Fibroblast of skin of abdomen (primary cell): ENCODE measurements around the gene NADSYN1.
"Not testable (repeated sequence)": the region's sequence is repeated elsewhere in the genome, so short reads cannot be mapped to it uniquely, and the experiment has no call there.

Source experiments
- DNase-seq: peaks from one replicate; pipeline ENCODE4 v3.0.0-alpha.2; 2013

The NADSYN1 gene

GRCh38 chr11:71527576-71528210, 74.7 kb downstream of the NADSYN1 start:
- DNase-seq: no peak

DNA sequence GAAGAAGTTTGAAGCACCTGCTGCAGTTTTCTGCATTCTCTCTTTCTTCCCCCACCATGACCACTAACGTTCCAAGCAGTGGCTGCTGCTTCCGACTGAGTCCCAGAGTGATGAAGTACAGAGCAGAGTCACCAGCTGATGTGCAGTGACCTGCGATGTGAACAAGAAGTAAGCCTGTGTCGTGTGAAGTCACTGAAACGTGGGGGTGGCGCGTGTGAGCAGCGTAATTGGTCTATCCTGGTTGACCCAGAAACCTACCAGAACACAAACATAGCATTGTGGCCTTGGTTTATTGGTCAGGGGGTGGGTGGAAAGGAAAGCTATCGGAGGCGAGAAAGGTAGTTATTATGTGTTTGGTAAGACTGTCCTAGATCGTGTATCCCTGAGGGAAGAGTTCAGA, 77.6 kb downstream of the NADSYN1 start:
- no peak for DNase-seq

GRCh38 chr11:71532036-71532610, 79.1 kb downstream of the NADSYN1 start:
- DNase-seq: no peak

DNA sequence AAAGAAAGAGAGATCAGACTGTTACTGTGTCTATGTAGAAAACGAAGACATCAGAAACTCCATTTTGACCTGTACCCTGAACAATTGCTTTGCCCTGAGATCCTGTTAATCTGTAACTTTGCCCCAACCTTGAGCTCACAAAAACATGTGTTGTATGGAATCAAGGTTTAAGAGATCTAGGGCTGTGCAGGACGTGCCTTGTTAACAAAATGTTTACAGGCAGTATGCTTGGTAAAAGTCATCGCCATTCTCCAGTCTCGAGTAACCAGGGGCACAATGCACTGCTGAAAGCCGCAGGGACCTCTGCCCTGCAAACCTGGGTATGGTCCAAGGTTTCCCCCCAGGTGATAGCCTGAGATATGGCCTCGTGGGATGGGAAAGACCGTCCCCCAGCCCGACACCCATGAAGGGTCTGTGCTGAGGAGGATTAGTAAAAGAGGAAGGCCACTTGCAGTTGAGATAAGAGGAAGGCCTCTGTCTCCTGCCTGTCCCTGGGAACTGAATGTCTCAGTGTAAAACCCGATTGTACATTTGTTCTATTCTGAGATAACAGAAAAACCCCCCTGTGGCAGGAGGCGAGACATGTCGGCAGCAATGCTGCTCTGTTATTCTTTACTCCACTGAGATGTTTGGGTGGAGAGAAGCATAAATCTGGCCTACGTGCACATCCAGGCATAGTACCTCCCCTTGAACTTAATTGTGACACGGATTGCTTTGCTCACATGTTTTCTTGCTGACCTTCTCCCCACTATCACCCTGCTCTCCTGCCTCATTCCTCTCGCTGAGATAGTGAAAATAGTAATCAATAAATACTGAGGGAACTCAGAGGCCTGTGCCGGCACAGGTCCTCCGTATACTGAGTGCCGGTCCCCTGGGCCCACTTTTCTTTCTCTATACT, 82.0 kb downstream of the NADSYN1 start:
- DNase-seq: not testable (repeated sequence)

DNA sequence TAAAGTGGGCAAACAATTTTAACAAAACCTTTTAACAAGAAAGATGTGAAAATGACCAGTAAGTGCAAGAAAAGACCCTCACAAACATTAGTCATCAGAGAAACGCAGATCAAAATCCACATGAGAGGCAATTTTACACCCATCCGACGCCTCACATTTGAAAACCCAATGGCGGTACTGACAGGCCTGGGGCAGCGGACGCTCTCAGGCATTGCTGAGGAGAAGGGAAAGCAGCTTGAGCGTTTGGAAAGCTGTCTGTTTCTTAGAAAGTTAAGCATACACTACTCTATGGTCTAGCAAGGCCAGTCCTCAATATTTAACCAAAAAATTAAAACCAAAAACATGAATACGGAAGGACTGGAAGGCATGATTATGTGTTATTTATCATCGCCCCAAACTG, 82.8 kb downstream of the NADSYN1 start:
- DNase-seq: no peak

GRCh38 chr11:71537537-71537936, 84.5 kb downstream of the NADSYN1 start:
- DNase-seq: no peak

DNA sequence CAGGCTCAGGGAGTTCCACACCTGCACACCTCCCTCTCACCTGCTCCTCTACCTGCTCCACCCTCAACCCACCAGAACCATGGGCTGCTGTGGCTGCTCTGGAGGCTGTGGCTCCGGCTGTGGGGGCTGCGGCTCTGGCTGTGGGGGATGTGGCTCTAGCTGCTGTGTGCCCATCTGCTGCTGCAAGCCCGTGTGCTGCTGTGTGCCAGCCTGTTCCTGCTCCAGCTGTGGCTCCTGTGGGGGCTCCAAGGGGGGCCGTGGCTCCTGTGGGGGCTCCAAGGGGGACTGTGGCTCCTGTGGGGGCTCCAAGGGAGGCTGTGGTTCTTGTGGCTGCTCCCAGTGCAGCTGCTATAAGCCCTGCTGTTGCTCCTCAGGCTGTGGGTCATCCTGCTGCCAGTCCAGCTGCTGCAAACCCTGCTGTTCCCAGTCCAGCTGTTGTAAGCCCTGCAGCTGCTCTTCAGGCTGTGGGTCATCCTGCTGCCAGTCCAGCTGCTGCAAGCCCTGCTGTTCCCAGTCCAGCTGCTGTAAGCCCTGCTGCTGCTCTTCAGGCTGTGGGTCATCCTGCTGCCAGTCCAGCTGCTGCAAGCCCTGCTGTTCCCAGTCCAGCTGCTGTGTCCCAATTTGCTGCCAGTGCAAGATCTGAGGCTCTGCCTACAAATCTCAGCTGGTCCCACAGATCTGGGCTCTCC, 85.1 kb downstream of the NADSYN1 start, which contains the start of gene KRTAP5-8:
TSS of gene KRTAP5-8 (plus strand) at position 49 of the 689 bp plus-strand sequence. CDS start at position 80, 31 bp downstream.
- DNase-seq: not testable (repeated sequence)

GRCh38 chr11:71538666-71538990, 85.6 kb downstream of the NADSYN1 start:
- DNase-seq: no peak

- DNase-seq: no peak
Measured at GRCh38 chr11:71539017-71539416, 86.0 kb downstream of the NADSYN1 start.

DNA sequence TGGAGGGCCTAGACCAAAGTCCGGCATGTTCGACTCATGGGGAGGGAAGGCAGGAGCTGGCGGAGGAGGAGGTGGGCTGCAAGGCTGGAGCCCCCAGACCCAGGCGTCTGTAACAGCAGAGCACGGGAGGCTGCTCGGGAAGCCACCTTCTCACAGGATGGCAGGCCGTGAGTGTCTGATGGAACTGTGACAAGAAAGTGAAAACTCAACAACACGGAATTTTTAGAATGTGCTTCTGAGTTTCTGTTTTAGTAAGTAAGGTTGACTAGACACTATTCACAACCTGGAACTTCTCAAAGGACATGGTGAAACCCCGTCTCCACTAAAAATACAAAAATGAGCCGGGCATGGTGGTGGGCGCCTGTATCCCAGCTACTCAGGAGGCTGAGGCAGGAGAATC, 87.0 kb downstream of the NADSYN1 start:
- not testable (repeated sequence) for DNase-seq

DNA sequence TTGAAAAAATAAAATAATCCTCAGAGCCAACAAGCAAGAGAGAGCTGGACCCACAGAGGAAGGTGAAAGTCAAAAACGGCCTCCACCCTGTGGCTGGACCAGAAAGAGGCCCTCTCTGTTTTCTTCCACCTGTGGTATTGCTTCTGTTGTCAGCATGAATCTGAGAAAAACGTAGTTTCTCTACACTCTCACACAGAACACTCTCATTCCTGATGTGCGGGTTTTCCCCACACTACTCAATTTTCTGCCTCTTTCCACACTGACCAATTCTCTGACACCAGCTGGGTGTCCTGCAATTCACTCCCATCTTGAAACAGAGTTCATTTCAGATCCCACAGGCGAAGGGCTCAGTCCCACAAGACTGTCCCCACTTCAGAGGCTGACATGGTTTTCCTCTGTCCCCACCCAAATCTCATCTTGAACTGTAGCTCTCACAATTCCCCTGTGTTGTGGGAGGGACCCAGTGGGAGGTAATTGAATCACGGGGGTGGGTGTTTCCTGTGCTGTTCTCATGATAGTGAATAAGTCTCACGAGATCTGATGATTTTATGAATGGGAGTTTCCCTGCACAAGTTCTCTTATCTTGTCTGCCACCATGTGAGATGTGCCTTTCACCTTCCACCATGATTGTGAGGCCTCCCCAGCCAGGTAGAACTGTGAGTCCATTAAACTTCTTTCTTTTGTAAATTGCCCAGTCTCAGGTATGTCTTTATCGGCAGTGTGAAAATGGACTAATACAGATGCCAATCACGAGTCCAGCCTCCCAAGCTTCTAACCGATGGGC, 87.7 kb downstream of the NADSYN1 start:
- DNase-seq: not testable (repeated sequence)

DNA sequence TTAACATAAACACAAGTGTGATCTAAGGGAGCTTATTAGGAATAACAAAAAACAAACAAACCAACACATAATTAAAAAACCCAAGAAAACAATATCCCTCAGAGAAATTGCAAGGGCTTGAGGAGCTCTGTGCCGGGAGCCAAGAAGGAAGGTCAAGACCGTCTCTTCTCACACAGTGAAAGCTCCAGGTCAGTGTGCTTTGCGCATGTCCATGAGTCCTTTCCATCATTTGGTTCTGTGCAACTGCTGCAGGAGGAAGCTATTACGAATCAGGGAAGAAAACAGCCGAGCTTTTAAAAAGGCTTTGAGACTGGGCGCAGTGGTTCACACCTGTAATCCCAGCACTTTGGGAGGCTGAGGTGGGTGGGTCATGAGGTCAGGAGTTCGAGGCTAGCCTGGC, 89.4 kb downstream of the NADSYN1 start:
- DNase-seq: no peak

GRCh38 chr11:71542879-71543777, 90.1 kb downstream of the NADSYN1 start:
- no peak for DNase-seq

DNA sequence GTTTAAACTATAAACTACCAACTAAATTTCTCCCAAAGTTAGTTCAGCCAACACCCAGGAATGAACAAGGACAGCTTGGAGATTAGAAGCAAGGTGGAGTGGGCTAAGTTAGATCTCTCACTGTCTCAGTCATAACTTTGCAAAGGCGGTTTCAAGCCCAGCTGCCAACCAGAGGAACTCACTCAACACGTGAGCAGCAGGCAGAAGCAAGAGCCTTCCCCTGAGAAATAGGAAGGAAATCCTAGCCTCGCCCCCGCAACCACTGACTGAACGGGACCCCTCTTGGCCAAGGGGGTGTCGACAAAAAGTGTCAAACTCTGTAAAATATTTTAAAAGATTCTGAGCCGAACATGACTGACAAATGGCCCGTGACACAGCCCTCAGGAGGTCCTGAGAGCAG, 90.9 kb downstream of the NADSYN1 start:
- DNase-seq: no peak

DNA sequence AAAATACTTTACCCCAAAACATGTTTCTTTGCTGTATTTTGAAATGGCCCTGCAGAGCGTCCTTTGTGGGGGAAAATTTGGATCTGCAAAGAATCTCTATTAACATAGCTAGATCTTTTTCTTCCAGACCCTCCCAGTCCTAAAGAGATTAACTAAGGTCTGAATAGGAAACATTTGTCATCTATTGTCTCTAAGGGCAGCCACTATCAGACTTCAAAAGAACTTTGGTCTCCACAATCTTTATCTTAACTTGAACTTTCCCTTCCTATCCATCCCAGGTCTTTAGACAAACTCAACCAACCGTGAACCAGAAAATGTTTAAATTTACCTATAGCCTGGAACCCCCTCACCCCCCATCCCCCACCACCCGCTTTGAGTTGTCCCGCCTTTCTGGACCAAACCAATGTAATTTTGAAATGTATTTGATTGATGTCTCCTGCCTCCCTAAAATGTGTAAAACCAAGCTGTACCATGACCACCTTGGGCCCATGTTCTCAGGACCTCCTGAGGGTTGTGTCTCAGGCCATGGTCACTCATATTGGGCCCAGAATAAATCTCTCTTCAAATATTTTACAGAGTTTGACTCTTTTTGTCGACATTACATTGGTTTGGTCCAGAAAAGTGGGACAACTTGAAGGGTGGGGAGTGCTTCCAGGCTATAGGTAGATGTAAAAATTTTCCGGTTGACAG, 91.7 kb downstream of the NADSYN1 start:
- no peak for DNase-seq

DNA sequence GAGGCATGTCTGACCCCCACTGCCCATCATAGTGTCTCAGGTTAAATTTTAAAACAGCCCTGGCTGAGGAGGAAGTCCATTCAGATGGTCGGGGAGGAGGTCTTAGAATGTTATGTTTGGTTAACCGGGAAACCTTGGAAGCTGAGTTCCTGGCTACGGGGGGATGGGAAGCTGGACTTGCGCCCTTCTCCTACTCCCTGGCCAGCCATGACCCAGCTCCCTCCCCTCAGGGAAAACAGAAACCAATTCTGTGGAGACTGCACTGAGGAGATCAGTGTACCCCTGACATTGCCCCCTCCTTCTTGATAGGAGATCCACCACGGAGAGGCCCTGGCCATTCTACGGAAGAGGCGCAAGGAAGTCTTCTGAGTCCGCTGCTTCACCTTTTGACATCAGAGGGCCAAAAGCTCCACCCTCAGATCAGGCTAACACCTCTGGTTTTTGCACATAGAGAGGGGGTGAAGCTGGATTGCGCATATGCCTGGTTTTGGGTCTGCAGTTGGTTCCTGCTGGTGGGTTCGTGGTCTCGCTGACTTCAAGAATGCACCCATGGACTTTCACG, 92.5 kb downstream of the NADSYN1 start:
- DNase-seq: no peak

- DNase-seq: no peak
Measured at GRCh38 chr11:71548120-71548519, 95.1 kb downstream of the NADSYN1 start, which contains the start of gene KRTAP5-9. Gene KRTAP5-9 (plus strand): TSS chr11:71548420. CDS start chr11:71548658, 238 bp downstream.

GRCh38 chr11:71548716-71549151, 95.7 kb downstream of the NADSYN1 start:
- no peak for DNase-seq
